ENCODE results near the gene CHRND. TPM values are rescaled to one million over a fixed set of nuclear protein-coding genes. Genes with fewer than 3 reads are reported as not detected.

Gene CHRND
- total and polyA plus RNA-seq, 8 donors = 0.07 to 0.22 (median 0.12) TPM; not detected in 5

DNA sequence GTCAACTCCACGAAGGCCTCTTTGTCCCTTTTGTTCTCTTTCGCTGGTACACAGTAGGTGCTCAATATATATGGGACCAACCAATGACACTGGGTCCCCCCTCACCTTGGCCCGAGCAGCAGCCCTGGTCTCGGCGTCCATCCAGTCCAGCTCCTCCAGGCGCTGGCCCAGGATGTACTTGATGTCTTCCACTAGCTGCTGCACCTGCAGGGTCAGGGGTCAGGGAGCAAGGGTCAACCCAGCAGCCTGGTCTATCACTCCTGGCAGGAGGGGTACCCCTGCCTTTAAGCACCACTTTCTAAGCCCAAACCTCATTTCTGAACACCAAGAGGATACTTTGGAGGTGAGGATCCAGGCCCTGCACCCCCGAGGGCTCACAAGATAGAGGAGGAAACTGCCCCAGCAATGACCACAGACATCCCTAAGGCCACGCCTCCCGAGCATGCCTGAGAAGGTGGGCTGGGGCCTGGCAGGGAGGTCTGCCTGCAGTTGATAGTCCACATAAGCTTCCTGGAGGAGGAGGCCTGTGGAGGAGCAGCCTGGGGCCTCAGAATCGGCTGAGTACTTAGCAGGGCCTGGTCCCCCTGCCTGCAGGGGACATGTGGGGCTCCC, 42.5 kb upstream of the CHRND start:
- TF ChIP-seq, protein P1, sequence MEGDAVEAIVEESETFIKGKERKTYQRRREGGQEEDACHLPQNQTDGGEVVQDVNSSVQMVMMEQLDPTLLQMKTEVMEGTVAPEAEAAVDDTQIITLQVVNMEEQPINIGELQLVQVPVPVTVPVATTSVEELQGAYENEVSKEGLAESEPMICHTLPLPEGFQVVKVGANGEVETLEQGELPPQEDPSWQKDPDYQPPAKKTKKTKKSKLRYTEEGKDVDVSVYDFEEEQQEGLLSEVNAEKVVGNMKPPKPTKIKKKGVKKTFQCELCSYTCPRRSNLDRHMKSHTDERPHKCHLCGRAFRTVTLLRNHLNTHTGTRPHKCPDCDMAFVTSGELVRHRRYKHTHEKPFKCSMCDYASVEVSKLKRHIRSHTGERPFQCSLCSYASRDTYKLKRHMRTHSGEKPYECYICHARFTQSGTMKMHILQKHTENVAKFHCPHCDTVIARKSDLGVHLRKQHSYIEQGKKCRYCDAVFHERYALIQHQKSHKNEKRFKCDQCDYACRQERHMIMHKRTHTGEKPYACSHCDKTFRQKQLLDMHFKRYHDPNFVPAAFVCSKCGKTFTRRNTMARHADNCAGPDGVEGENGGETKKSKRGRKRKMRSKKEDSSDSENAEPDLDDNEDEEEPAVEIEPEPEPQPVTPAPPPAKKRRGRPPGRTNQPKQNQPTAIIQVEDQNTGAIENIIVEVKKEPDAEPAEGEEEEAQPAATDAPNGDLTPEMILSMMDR (IDR thresholded peaks at IDR 0.05) = no peak
- FAIRE-seq (no peak), ATAC-seq (no peak), DNase-seq (peak in 2 of 6 donors; percentile 27 to 51)
- H3K36me3 ChIP-seq = no peaks in the 10 kb centered on the region
- 81 to 87% methylated on average over 10 of the region's 10 CpGs for WGBS, 2 donors
- no peak overlapping the region for H3K4me3 ChIP-seq
- intact Hi-C loops (cut with DNase I) = no loop called here
- H3K27ac ChIP-seq = no peak overlapping the region
- H3K9me3 ChIP-seq = no peaks in the 10 kb centered on the region
- H3K27me3 ChIP-seq = peaks cover 0 to 7% (median 3%) of the 10 kb centered on the region in 4 donors
- no peaks in the 10 kb centered on the region for H3K4me1 ChIP-seq

DNA sequence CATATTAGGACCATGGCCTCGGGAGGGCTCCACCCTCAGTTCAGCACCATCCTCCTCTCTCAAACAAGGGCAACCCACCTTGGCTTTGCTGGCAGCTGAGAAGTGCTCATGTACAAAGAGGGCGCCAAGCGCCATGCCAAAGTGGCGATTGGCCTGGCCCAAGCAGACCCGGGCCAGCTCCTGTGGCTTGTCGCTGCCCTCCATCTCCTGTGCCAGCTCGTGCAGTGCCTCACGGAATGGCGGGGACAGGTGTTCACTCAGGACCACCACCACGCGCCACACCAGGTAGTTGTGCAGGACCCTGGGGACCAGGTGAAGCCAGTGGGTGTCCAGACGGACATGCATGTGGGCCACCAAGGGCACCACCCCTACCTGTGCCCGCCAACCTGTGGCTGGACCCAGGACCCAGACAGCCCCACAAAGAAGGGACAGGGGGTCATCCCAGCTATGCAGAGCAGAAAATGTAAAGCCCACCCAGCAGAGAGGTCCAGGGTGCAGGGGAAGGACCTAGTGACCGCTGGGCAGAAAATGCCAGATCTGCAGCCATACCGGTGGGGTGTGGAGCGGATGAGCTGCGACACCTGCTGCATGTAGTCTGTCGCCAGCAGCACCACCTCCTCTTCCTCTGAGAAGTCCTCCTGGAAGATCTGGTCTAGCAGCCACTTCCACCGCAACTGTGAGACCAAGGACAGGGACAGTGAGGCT, 41.9 kb upstream of the CHRND start:
- Histone ChIP-seq H3K27me3 (peaks cover 0 to 7% (median 3%) of the 10 kb centered on the region in 4 donors), H3K4me1 (no peaks in the 10 kb centered on the region), H3K4me3 (no peak overlapping the region), H3K27ac (no peak overlapping the region), H3K36me3 (no peaks in the 10 kb centered on the region), H3K9me3 (no peaks in the 10 kb centered on the region)
- FAIRE-seq (no peak), DNase-seq (peak in 2 of 6 donors; percentile 45 to 60), ATAC-seq (no peak)
- WGBS, 2 donors = 79 to 84% methylated on average over 19 of the region's 19 CpGs
- intact Hi-C loops (cut with DNase I) = no loop called here
- TF ChIP-seq, protein P1 (IDR thresholded peaks at IDR 0.05) = no peak

DNA sequence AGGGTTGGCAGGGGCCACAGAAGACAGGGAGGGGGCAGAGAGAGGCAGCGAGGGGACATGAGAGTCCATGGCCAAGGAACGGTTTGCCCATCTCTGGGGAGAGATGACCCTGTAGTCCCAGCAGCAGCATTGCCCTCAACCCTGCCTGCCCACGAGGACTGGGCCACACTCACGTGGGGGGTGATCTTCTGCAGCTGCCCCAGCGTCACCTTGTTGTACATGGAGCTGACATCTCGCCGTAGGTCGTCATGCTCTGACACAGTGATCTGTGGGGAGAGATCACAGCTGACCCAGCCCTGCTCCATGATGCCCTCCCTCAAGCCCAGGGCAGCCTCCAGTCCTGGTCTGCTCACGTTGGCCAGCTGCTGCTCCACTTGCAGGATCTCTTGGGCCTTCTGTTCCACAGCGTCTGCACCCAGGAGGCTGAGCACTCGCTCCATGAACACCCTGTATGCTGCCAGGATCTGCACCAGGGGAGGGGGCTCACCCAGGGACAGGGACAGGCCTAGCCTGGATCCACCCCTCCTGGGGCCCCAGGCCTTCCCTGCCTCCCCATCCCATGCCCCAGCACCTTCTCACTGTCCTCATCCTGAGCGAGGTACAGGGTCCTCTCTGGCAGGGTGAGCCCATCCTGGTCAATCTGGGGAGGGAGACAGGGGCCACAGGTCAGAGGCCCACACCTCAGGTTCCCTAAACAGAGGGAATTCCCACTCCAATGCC, 41.2 kb upstream of the CHRND start:
- 59 to 63% methylated on average over 10 to 12 of the region's 12 CpGs for WGBS, 2 donors
- DNase-seq = peak in 1 of 6 donors; percentile 30
- no peaks in the 10 kb centered on the region for H3K9me3 ChIP-seq
- FAIRE-seq = no peak
- intact Hi-C loops (cut with DNase I) = no loop called here
- ATAC-seq = no peak
- no peaks in the 10 kb centered on the region for H3K36me3 ChIP-seq
- no peaks in the 10 kb centered on the region for H3K4me1 ChIP-seq
- H3K4me3 ChIP-seq = no peak overlapping the region
- H3K27me3 ChIP-seq = peaks cover 0 to 7% (median 3%) of the 10 kb centered on the region in 4 donors
- H3K27ac ChIP-seq = no peak overlapping the region
- TF ChIP-seq, protein P1 (IDR thresholded peaks at IDR 0.05) = no peak

DNA sequence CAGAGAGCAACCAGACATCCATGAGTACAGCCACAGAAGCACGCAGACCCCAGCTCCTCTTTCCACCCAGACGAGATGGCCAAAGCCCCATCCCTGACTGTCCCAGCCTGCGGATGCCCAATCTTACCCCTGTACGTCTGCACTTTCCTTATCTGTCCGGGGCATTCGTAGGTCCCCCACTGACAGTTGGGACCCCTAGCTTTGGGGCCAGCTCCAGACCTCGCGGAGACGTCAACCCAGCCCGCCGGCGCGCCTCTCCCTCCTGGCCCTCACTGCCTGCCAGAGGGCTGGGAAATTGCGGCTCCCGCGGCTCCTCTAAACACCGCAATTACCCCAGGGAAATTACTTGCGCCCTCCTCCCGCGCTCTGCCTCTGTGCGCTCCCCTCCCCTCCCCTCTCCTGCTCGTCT, 40.6 kb upstream of the CHRND start:
- H3K27me3 ChIP-seq = peaks cover 0 to 7% (median 3%) of the 10 kb centered on the region in 4 donors
- WGBS, 2 donors = 7 to 9% methylated on average over 22 of the region's 22 CpGs
- no peak for FAIRE-seq
- intact Hi-C loops (cut with DNase I) = no loop called here
- TF ChIP-seq, protein P1 (IDR thresholded peaks at IDR 0.05) = no peak
- H3K4me1 ChIP-seq = no peaks in the 10 kb centered on the region
- H3K9me3 ChIP-seq = no peaks in the 10 kb centered on the region
- ATAC-seq = no peak
- H3K27ac ChIP-seq = no peak overlapping the region
- DNase-seq = peak in 1 of 6 donors; percentile 47
- no peaks in the 10 kb centered on the region for H3K36me3 ChIP-seq
- no peak overlapping the region for H3K4me3 ChIP-seq

Measured in pancreas (tissue), 10 donors.